ENCODE data around the gene FUZ. TPM values are rescaled to one million over a fixed set of nuclear protein-coding genes. Genes with fewer than 3 reads are reported as not detected.
A peak's percentile ranks its signal among the peaks of the same experiment; 100 is the strongest.

Gene FUZ
- polyA plus RNA-seq, 1 of the 3 experiments (the other 2 are of a cell fraction) = 29.9 TPM

DNA sequence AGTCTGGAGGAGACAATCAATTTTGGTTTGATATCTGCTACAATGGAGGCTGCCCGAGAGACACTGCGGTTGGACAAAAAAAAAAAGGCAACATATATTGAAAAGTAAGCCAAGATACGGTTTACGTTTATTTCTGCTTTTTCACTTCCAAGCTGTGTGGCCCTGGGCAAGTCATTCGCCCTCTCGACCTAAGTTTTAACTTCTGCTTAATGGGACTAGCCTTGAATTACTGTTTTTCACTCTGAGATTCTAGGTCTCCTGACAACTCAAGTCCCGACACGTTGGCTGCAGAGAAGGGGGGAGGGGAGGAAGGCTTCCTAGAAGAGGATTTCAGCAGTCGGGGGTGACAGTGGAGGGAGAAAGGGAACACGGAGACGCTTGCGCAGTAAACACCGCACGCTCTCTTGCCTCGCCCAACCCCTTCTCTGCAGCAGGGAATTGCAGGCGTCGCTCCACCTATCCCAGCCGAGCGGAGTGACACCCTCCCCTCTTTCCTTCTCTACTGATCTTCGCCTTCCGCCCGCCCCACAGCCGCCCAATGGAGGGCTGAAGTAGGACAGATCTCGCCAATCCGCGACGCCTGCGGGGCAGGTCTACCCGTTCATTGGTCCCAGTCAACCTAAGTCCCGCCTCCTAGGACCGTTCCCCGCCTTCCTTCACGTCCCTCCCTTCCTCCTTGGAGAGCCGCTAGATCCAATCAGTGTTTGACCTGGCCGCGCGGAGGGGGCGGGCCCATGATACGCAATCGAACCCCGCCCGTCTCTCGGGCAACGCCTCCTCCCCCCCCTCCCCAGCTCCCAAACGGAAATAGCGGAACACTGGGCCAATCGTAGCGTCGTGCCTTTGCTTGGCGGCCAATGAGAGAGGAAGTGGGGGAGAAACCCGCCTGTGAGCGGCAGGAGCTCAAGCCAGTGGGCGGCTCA, 46.8 kb downstream of the FUZ start:
- Histone ChIP-seq H3K9me3 (no peaks in the 10 kb centered on the region), H3K27me3 (ENCODE audit: insufficient read depth) (no peaks in the 10 kb centered on the region), H3F3A (replicated peaks; ENCODE audit: insufficient read depth) (peaks cover 4% of the 10 kb centered on the region), H3K27ac (ENCODE audit: low read depth in 2 of 2, low read length in 1 of 2) (peak overlapping the region; percentile 71 to 90), H2AFZ (ENCODE audit: low read depth) (peak overlapping the region; percentile 89), H3K4me2 (peak overlapping the region; percentile 76), H4K20me1 (ENCODE audit: insufficient read depth) (0 out of 2 replicates have a peak, but pooled peaks cover 5% of the 10 kb centered on the region), H3K79me2 (ENCODE audit: insufficient read depth) (peaks cover 44% of the 10 kb centered on the region), H3K4me1 (ENCODE audit: control insufficient read depth in 1 of 2, insufficient read depth in 2 of 2, low read depth in 1 of 2, low read length in 1 of 2) (peaks cover 10 to 16% of the 10 kb centered on the region in 2 experiments; a peak in 2 of 4 replicates), H3K36me3 (replicated peaks in 1 of 2; ENCODE audit: control insufficient read depth in 1 of 2, insufficient read depth in 2 of 2, low read length in 1 of 2) (no peaks in the 10 kb centered on the region), H3K9me2 (no peaks in the 10 kb centered on the region), H3K9ac (peak overlapping the region; percentile 30; the same call in 1 of the 2 replicates), H3K4me3 (ENCODE audit: low read depth in 2 of 2, low read length in 1 of 2) (peak overlapping the region; percentile 29 to 50; a peak in 2 of 4 replicates)
- TF ChIP-seq, protein P1, sequence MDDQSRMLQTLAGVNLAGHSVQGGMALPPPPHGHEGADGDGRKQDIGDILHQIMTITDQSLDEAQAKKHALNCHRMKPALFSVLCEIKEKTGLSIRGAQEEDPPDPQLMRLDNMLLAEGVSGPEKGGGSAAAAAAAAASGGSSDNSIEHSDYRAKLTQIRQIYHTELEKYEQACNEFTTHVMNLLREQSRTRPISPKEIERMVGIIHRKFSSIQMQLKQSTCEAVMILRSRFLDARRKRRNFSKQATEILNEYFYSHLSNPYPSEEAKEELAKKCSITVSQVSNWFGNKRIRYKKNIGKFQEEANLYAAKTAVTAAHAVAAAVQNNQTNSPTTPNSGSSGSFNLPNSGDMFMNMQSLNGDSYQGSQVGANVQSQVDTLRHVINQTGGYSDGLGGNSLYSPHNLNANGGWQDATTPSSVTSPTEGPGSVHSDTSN (IDR thresholded peaks at IDR 0.05) = peak; percentile 99
- TF ChIP-seq, protein P2, sequence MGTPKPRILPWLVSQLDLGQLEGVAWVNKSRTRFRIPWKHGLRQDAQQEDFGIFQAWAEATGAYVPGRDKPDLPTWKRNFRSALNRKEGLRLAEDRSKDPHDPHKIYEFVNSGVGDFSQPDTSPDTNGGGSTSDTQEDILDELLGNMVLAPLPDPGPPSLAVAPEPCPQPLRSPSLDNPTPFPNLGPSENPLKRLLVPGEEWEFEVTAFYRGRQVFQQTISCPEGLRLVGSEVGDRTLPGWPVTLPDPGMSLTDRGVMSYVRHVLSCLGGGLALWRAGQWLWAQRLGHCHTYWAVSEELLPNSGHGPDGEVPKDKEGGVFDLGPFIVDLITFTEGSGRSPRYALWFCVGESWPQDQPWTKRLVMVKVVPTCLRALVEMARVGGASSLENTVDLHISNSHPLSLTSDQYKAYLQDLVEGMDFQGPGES (IDR thresholded peaks at IDR 0.05; ENCODE audit: low read depth, low read length) = peak; percentile 80
- TF ChIP-seq POLR2AphosphoS5 (IDR thresholded peaks at IDR 0.05; ENCODE audit: low read depth, low read length) (peak; percentile 72), EZH2phosphoT487 (IDR thresholded peaks at IDR 0.05; ENCODE audit: borderline replicate concordance, low read depth) (no peak), RCOR1 (IDR thresholded peaks at IDR 0.05; ENCODE audit: low read length) (peak; percentile 19; the same call in 1 of the 2 replicates), FOSL2 (IDR thresholded peaks at IDR 0.05; ENCODE audit: borderline replicate concordance, low read depth) (no peak), MXI1 (IDR thresholded peaks at IDR 0.05; ENCODE audit: low read depth, low read length) (peak; percentile 82), FOXJ3 (CRISPR knock-in tag; IDR thresholded peaks at IDR 0.05) (no peak), TCF12 (IDR thresholded peaks at IDR 0.05) (no peak), RFX5 (IDR thresholded peaks at IDR 0.05; ENCODE audit: low read length) (peak; percentile 51), FOXM1 (IDR thresholded peaks at IDR 0.05; ENCODE audit: low read depth) (no peak), NRF1 (IDR thresholded peaks at IDR 0.05; ENCODE audit: low read depth, low read length) (peak; percentile 76), MEF2A (IDR thresholded peaks at IDR 0.05; ENCODE audit: borderline replicate concordance, low read depth) (no peak), TAF1 (IDR thresholded peaks at IDR 0.05; ENCODE audit: borderline replicate concordance, low read depth, low read length) (peak; percentile 48; the same call in 1 of the 2 replicates), CHD2 (IDR thresholded peaks at IDR 0.05; ENCODE audit: low read length, partially characterized antibody) (peak; percentile 93), GABPA (IDR thresholded peaks at IDR 0.05; ENCODE audit: low read depth) (peak; percentile 84), ELF1 (IDR thresholded peaks at IDR 0.05) (peak; percentile 57)
- TF ChIP-seq, protein P3, sequence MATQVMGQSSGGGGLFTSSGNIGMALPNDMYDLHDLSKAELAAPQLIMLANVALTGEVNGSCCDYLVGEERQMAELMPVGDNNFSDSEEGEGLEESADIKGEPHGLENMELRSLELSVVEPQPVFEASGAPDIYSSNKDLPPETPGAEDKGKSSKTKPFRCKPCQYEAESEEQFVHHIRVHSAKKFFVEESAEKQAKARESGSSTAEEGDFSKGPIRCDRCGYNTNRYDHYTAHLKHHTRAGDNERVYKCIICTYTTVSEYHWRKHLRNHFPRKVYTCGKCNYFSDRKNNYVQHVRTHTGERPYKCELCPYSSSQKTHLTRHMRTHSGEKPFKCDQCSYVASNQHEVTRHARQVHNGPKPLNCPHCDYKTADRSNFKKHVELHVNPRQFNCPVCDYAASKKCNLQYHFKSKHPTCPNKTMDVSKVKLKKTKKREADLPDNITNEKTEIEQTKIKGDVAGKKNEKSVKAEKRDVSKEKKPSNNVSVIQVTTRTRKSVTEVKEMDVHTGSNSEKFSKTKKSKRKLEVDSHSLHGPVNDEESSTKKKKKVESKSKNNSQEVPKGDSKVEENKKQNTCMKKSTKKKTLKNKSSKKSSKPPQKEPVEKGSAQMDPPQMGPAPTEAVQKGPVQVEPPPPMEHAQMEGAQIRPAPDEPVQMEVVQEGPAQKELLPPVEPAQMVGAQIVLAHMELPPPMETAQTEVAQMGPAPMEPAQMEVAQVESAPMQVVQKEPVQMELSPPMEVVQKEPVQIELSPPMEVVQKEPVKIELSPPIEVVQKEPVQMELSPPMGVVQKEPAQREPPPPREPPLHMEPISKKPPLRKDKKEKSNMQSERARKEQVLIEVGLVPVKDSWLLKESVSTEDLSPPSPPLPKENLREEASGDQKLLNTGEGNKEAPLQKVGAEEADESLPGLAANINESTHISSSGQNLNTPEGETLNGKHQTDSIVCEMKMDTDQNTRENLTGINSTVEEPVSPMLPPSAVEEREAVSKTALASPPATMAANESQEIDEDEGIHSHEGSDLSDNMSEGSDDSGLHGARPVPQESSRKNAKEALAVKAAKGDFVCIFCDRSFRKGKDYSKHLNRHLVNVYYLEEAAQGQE (IDR thresholded peaks at IDR 0.05; ENCODE audit: low read depth, low read length) = 0 out of 2 replicates have a peak, but pooled peaks have one; percentile 23
- TF ChIP-seq, protein P4, sequence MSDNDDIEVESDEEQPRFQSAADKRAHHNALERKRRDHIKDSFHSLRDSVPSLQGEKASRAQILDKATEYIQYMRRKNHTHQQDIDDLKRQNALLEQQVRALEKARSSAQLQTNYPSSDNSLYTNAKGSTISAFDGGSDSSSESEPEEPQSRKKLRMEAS (IDR thresholded peaks at IDR 0.05; ENCODE audit: low read depth) = peak; percentile 47
- peak; percentile 97 for DNase-seq
- CTCF ChIA-PET = interaction anchor here (0.7 to 0.9 kb wide), 2 partner anchors 10 to 88 kb away, joined by 3 read pairs; no protein-coding TSS in a partner anchor
- POLR2A ChIA-PET = interaction anchor here (1.0 kb wide), 1 partner anchor 54 kb away, joined by 4 read pairs; no protein-coding TSS in a partner anchor
- 8% methylated on average over 38 of the region's 53 CpGs for WGBS (ENCODE audit: low lambda C conversion rate)

All from SK-N-SH (cell line).